Stomach (tissue), 9 donors: ENCODE data around the gene SAMD8. TPM values are rescaled to one million over a fixed set of nuclear protein-coding genes. Genes with fewer than 3 reads are reported as not detected.
A peak's percentile ranks its signal among the peaks of the same experiment; 100 is the strongest.

Experiments
- DNase-seq, 2 donors: peaks; one replicate each; pipeline versions ENCODE4 v3.0.0 to v3.0.0-alpha.2; 2013 to 2019
- H3K27ac ChIP-seq, 5 donors: fragments of 200-600 bp in 4 of 5; sonication (generic) in 4 of 5; one replicate each; pipeline ENCODE4 v1.5.1; 2013 to 2019; ENCODE audit warnings: mild to moderate bottlenecking in 1 of 5, moderate library complexity in 1 of 5
- H3K27me3 ChIP-seq, 3 donors: fragments of 200-600 bp; sonication (generic); one replicate each; pipeline ENCODE4 v1.5.1; 2017 to 2019; ENCODE audit warnings: mixed run types in 1 of 3
- H3K36me3 ChIP-seq, 4 donors: fragments of 200-600 bp; sonication (generic); 1 replicate in 3 of 4; 2 replicates in 1 of 4; pipeline ENCODE4 v1.5.1; 2016 to 2019
- H3K4me1 ChIP-seq, 4 donors: fragments of 200-600 bp; sonication (generic); one replicate each; pipeline ENCODE4 v1.5.1; 2016 to 2019
- H3K4me3 ChIP-seq, 4 donors: fragments of 200-600 bp; sonication (generic) in 3 of 4; one replicate each; pipeline ENCODE4 v1.5.1; 2016 to 2019; ENCODE audit warnings: mild to moderate bottlenecking in 1 of 4
- H3K9me3 ChIP-seq, 4 donors: fragments of 200-600 bp; sonication (generic); one replicate each; pipeline ENCODE4 v1.5.1; 2016 to 2019
- EP300 ChIP-seq: sonication (generic); formaldehyde crosslinking; IDR thresholded peaks from one replicate; pipeline ENCODE4 v1.6.1; 2017; ENCODE audit warnings: antibody characterized with exemption
- POLR2A ChIP-seq, 4 donors: fragments of 450-650 bp; IDR thresholded peaks; one replicate each; pipeline ENCODE4 v1.6.1; 2016; ENCODE audit warnings: antibody characterized with exemption in 4 of 4, control low read depth in 2 of 4, mild to moderate bottlenecking in 1 of 4, moderate library complexity in 1 of 4
- POLR2AphosphoS5 ChIP-seq, 3 donors: sonication (generic); formaldehyde crosslinking; IDR thresholded peaks; one replicate each; pipeline ENCODE4 v1.6.1; 2016; ENCODE audit warnings: antibody characterized with exemption in 3 of 3
- WGBS, 5 donors: extraction: QIAGEN DNeasy Blood & Tissue Kit in 3 of 5; methylation state at CpG; one replicate each; pipeline versions ENCODE4 v1.1.5 to v1.1.7; 2013 to 2018; 5-methylcytosine and 5-hydroxymethylcytosine counted together
- intact Hi-C: fragments of 100-400 bp; cut with DNase I; formaldehyde crosslinking; loops from one replicate; pipeline ENCODE4 v1.15.1; 2023; ENCODE audit warnings: low total_unique reads
- polyA plus RNA-seq, 3 donors: library from polyadenylated mRNA; stranded (reverse); fragments of 200-250 nt; gene quantifications; one replicate each; pipeline ENCODE4 v1.2.3, GENCODE V29; 2013
- total RNA-seq, 5 donors: library from RNA; depleted of rRNA; stranded (reverse); fragments of >200 nt; gene quantifications; one replicate each; pipeline versions ENCODE4 v1.1.0 to v1.2.3, GENCODE V29; 2014 to 2016
- TF ChIP-seq, protein P1 (sequence below), 7 experiments: fragments of 450-650 bp in 4 of 7; fragments of 200-600 bp in 3 of 7; sonication (generic) in 3 of 7; IDR thresholded peaks; one replicate each; pipeline ENCODE4 v1.5.1; 2016 to 2019; ENCODE audit warnings: antibody characterized with exemption in 7 of 7, control low read depth in 2 of 7, mild to moderate bottlenecking in 1 of 7
- donor health status: healthy with polysubstance abuse.
- donor health status: Bipolar disorder and iron deficiency.
- donor health status: healthy.

SAMD8 gene
- total and polyA plus RNA-seq, 8 donors, result 2.9 to 34.9 (median 5.5) TPM

DNA sequence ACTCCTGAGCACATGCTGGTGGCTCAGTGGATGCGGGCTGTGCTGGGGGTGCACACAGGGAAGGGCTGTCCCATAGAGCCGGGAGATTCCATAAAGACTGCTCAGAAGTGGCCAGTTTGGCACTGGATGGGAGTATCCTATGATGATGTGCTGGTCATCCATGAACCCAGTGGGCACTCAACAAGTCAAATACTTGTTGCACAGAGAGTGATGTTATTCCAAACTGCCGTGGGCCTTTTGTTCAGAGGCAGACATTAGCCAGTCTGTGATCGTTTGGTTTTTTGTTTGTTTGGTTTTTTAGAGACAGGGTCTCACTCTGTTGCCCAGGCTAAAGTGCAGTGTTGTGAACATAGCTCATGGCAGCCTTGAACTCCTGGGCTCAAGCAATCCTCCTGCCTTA is 30.9 kb upstream of the SAMD8 start:
- H3K4me3 ChIP-seq, result no peak overlapping the region
- peaks cover 0 to 8% (median 0%) of the 10 kb centered on the region in 4 donors for H3K9me3 ChIP-seq
- H3K27me3 ChIP-seq, result no peaks in the 10 kb centered on the region
- no peaks in the 10 kb centered on the region for H3K4me1 ChIP-seq
- no peak for TF ChIP-seq POLR2AphosphoS5 (IDR thresholded peaks at IDR 0.05)
- TF ChIP-seq EP300, result no peak
- TF ChIP-seq, protein P1, sequence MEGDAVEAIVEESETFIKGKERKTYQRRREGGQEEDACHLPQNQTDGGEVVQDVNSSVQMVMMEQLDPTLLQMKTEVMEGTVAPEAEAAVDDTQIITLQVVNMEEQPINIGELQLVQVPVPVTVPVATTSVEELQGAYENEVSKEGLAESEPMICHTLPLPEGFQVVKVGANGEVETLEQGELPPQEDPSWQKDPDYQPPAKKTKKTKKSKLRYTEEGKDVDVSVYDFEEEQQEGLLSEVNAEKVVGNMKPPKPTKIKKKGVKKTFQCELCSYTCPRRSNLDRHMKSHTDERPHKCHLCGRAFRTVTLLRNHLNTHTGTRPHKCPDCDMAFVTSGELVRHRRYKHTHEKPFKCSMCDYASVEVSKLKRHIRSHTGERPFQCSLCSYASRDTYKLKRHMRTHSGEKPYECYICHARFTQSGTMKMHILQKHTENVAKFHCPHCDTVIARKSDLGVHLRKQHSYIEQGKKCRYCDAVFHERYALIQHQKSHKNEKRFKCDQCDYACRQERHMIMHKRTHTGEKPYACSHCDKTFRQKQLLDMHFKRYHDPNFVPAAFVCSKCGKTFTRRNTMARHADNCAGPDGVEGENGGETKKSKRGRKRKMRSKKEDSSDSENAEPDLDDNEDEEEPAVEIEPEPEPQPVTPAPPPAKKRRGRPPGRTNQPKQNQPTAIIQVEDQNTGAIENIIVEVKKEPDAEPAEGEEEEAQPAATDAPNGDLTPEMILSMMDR (IDR thresholded peaks at IDR 0.05), result no peak
- no peak for TF ChIP-seq POLR2A (IDR thresholded peaks at IDR 0.05)
- H3K27ac ChIP-seq, result no peak overlapping the region
- no peaks in the 10 kb centered on the region for H3K36me3 ChIP-seq
- no peak for DNase-seq
- 93 to 97% (median 94%) methylated on average over 4 of the region's 4 CpGs for WGBS, 5 donors
- intact Hi-C loops, result no loop called here

DNA sequence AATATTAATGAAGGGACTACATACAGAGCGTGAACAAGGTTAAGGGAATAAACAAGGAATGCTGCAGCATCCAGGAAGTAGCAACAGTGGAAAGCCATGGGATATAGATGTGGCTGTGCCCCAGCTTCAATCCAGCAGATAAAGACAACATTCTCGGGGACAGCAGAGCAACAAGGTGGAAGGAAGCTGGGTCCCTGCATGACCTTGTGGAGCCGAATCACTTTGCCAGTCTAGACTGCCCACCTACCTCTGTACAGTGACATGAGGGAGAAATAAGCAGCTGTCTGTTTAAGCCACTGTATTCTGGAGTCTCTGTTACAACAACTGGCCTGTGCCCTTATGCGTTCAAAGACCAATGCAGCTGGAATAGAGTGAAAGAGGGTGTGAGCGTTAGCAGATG is 30.1 kb upstream of the SAMD8 start:
- peaks cover 0 to 8% (median 0%) of the 10 kb centered on the region in 4 donors for H3K9me3 ChIP-seq
- no peak overlapping the region for H3K27ac ChIP-seq
- no peaks in the 10 kb centered on the region for H3K27me3 ChIP-seq
- TF ChIP-seq POLR2A (IDR thresholded peaks at IDR 0.05), result no peak
- TF ChIP-seq, protein P1 (IDR thresholded peaks at IDR 0.05), result no peak
- no peak for TF ChIP-seq EP300
- TF ChIP-seq POLR2AphosphoS5 (IDR thresholded peaks at IDR 0.05), result no peak
- H3K4me3 ChIP-seq, result no peak overlapping the region
- WGBS, 5 donors, result 93 to 97% (median 95%) methylated on average over 5 of the region's 5 CpGs
- H3K4me1 ChIP-seq, result peaks cover 0 to 2% (median 0%) of the 10 kb centered on the region in 4 donors
- no peaks in the 10 kb centered on the region for H3K36me3 ChIP-seq
- intact Hi-C loops, result no loop called here
- DNase-seq, result no peak

GRCh38 chr10:75083972-75084833 is 27.3 kb upstream of the SAMD8 start:
- TF ChIP-seq, protein P1 (IDR thresholded peaks at IDR 0.05), result no peak
- TF ChIP-seq POLR2A (IDR thresholded peaks at IDR 0.05) (no peak), POLR2AphosphoS5 (IDR thresholded peaks at IDR 0.05) (no peak), EP300 (no peak)
- intact Hi-C loops, result no loop called here
- peak in 1 of 2 donors; percentile 53 for DNase-seq
- H3K4me1 ChIP-seq, result peaks cover 0 to 7% (median 0%) of the 10 kb centered on the region in 4 donors
- H3K9me3 ChIP-seq, result peaks cover 0 to 8% (median 0%) of the 10 kb centered on the region in 4 donors
- 75 to 88% (median 85%) methylated on average over 10 of the region's 10 CpGs for WGBS, 5 donors
- no peak overlapping the region for H3K4me3 ChIP-seq
- no peaks in the 10 kb centered on the region for H3K27me3 ChIP-seq
- no peak overlapping the region for H3K27ac ChIP-seq
- H3K36me3 ChIP-seq, result no peaks in the 10 kb centered on the region

- Histone ChIP-seq H3K27me3 (no peaks in the 10 kb centered on the region), H3K9me3 (peaks cover 0 to 8% (median 0%) of the 10 kb centered on the region in 4 donors), H3K36me3 (no peaks in the 10 kb centered on the region), H3K27ac (no peak overlapping the region), H3K4me1 (peaks cover 0 to 7% (median 0%) of the 10 kb centered on the region in 4 donors), H3K4me3 (no peak overlapping the region)
- DNase-seq, result no peak
- intact Hi-C loops, result no loop called here
- TF ChIP-seq EP300 (no peak), POLR2AphosphoS5 (IDR thresholded peaks at IDR 0.05) (no peak), POLR2A (IDR thresholded peaks at IDR 0.05) (no peak)
- TF ChIP-seq, protein P1 (IDR thresholded peaks at IDR 0.05), result no peak
- 95 to 96% (median 96%) methylated on average over 16 to 19 of the region's 19 CpGs for WGBS, 5 donors
Observed at GRCh38 chr10:75084834-75085384, 26.5 kb upstream of the SAMD8 start.
